Coronary artery (tissue), 2 donors: ENCODE data around the gene C1orf216.
"Not testable (repeated sequence)": the region's sequence is repeated elsewhere in the genome, so short reads cannot be mapped to it uniquely, and the experiment has no call there.

ENCODE experiments used
- DNase-seq: peaks from one replicate; pipeline ENCODE4 v3.0.0-alpha.2; 2017; ENCODE audit warnings: low spot score
- H3K27ac ChIP-seq, 2 donors: fragments of 200-600 bp; sonication (generic); one replicate each; pipeline ENCODE4 v1.5.1; 2016 to 2019
- H3K4me3 ChIP-seq: fragments of 200-600 bp; sonication (generic); 2 replicates; pipeline ENCODE4 v1.5.1; 2016; ENCODE audit warnings: mild to moderate bottlenecking, moderate library complexity
- TF ChIP-seq, protein P1 (sequence below): fragments of 200-600 bp; sonication (generic); IDR thresholded peaks from one replicate; pipeline ENCODE4 v1.5.1; 2019; ENCODE audit warnings: antibody characterized with exemption

C1orf216 gene

DNA sequence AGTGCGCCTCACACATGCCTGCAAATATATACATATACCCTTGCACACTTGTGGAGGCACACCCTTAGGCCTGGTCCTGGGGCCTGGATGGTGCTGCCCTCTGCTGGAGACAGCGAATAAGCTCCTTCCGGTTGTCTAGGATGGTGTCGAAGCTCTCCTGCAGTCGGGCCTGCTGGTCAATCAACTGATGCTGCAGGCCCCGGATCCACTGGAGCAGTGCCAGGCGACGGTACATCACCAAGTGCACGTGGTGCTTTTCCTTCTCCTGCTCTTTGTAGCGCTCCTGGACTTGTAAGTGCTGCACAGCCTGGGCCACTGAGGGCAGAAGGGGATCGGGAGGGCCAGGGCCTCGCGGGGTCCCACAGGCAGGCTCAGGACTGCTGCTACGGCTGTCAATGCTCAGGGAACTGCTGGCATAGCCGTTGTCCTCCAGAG lies 3.1 kb downstream of the C1orf216 start:
- TF ChIP-seq, protein P1, sequence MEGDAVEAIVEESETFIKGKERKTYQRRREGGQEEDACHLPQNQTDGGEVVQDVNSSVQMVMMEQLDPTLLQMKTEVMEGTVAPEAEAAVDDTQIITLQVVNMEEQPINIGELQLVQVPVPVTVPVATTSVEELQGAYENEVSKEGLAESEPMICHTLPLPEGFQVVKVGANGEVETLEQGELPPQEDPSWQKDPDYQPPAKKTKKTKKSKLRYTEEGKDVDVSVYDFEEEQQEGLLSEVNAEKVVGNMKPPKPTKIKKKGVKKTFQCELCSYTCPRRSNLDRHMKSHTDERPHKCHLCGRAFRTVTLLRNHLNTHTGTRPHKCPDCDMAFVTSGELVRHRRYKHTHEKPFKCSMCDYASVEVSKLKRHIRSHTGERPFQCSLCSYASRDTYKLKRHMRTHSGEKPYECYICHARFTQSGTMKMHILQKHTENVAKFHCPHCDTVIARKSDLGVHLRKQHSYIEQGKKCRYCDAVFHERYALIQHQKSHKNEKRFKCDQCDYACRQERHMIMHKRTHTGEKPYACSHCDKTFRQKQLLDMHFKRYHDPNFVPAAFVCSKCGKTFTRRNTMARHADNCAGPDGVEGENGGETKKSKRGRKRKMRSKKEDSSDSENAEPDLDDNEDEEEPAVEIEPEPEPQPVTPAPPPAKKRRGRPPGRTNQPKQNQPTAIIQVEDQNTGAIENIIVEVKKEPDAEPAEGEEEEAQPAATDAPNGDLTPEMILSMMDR = peak; percentile 75
- Histone ChIP-seq H3K4me3 (peak overlapping the region; percentile 23), H3K27ac (no peak overlapping the region)
- DNase-seq = no peak

DNA sequence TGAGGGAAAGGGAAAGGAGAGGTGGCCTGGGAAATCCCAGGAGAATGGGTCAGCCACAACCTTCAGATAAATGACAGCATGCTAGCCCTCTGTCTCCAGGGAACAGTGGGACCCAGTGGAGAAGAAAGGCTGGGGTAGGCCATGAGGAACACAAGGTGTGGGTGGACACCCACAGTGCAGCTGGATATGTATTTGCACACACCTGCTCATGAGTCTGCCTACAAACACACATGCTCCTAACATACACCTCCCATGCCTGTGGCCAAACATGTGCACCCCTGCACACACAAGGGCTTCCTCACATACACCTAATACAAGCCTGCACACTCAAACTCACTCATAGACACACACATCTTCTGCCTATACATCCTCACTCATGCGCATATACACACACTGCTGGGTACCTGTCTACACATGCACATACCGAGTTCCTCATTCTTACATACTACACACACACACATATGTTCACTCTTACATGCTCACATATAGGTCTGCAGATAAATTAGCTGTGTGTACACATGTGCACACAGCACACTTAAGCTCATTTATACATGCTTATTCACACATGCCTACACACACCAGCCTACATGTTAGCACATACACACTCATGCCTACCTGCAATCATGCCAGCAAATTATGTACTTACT lies 3.6 kb downstream of the C1orf216 start:
- TF ChIP-seq, protein P1 = no peak
- Histone ChIP-seq H3K27ac (no peak overlapping the region), H3K4me3 (peak overlapping the region; percentile 23)
- no peak for DNase-seq

DNA sequence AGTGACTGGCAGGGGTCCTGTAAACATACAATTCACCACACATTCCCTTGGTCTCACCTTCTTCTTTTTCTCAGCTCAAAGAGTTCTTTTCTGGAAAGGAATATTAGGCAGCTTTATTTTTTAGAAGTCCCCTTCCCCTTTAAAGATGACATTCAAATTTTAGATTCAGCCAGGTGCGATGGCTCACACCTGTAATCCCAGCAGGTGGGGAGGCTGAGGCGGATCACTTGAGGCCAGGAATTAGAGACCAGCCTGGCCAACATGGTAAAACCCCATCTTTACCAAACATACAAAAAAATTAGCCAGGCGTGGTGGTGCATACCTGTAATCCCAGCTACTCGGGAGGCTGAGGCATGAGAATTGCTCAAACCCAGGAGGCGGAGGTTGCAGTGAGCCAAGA lies 7.6 kb downstream of the C1orf216 start:
- not testable (repeated sequence) for DNase-seq, H3K4me3 ChIP-seq

DNA sequence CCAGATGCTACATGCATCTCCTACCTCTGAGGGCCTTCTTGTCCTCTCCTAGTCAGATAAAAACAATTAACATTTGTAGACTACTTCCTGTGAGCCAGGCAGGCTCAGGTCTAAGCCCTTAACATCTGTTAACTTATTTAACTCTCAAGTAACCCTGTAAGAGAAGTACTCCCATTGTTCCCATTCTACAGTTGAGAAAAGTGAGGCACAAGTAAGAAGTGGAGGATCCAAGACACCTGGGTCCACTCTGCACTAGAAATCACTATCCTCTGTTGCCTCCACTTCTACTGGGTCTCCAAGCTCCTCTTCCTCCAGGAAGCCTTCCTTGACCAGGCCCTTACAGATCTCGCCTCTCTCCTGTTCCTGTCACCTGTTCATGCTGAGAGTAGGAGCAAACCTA lies 9.7 kb downstream of the C1orf216 start:
- Histone ChIP-seq H3K27ac (no peak overlapping the region), H3K4me3 (no peak overlapping the region)
- TF ChIP-seq, protein P1 = no peak
- DNase-seq = no peak

More for the DNA sequence above, 7.6 kb downstream of the C1orf216 start:
- H3K27ac ChIP-seq = not testable (repeated sequence)

DNA sequence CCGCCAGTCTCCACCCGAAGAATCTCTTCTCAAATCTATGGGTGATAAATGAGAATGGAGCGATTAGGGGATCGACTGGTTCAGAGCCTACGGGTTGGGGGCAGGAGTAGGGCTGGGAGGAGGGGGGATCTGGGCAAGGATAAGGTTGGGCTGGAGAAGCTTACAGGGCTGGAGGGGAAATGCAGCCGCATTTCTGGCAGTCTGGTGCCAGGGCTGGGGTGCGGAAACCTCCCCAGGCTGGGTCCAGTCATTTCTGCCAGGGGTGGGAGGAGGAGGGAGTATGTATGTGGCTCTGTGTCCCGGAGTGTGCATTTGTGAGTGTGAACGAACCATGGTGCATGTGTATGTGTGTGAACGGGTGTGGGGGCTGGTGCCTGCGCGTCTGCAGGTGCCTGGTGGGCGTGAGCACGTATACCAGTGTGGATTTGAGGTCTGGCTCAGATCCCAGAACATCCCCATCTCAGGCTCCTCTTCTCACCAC lies 10.2 kb downstream of the C1orf216 start:
- no peak for DNase-seq
- TF ChIP-seq, protein P1 = no peak
- Histone ChIP-seq H3K4me3 (peak overlapping the region; percentile 71), H3K27ac (no peak overlapping the region)

DNA sequence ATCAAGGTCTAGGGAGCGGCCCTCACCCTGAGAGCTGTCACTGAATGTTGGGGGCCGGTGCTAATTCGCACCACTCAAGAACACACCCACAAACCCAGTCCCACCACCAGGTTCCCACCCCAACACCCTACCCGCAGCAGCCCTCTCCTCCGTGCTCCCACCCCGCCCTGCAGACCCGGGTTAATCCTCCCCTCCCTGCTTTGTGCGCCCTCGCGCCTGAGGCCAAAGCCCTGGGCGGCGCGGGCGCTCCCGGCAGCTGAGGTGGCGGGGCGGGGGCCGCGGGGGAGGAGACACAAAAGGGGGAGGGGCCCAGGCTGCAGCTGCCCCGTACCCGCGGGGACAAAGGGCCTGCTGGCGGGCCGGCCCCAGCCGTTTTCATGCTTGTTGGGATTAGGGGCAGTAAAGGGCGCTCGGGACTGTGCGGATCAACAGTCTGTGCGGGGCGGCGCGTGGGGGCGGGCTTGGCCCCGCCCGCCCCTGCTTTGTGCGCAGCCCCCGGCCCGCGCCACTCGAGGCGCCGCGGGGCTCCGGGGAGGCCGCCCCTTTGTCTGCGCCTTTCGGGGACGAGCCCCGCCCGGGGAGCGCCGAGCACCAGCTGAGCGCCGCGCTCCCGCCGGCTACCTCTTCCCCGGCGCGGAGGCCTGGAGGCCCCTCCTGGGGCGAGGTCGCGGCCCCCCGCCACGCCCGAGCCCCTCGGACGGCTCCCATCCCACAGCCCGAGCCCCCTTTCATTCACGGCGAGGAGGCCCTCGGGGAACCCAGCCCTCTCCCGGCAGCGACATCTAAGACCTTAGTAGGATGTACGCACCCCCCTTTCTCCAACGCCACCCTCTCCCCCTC lies 10.9 kb downstream of the C1orf216 start:
- no peak for DNase-seq
- Histone ChIP-seq H3K27ac (no peak overlapping the region), H3K4me3 (peak overlapping the region; percentile 71)
- TF ChIP-seq, protein P1 = no peak

DNA sequence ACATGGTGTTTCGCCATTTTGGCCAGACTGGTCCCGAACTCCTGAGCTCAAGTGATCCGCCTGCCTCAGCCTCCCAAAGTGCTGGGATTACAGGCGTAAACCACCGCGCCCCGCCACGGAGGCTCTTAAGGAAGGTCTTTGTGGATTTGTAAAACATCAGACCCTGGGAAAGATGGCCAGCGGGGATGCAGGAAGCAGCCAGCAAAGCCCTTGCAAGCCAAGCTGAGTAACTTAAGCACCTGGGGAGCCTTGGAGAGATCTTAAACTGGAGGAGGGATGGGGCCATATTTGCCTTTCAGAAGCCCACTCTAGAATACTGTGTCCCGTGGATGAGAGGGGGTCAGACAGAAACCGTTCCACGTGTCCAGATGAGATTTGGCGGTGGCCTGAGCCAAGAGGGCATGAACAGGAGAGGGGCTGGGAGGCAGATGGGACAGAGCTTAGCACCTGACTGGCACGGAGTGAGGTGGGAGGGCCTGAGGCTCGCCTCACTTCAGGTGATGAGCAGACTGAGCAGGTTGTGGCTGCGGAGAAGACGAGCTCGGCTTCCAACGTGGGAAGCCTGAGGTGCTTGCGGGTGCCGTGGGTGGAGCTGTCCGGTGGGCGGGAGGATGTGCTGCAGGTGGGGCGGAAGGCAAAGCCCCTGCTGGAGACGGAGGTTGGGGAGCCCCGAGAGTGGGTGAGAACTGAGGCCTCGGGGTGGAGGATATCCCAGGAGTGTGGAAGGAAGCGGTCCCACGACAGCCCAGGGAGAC lies 11.7 kb downstream of the C1orf216 start:
- no peak for DNase-seq
- TF ChIP-seq, protein P1 = no peak
- H3K27ac ChIP-seq = no peak overlapping the region
- H3K4me3 ChIP-seq = peak overlapping the region; percentile 71
